K562 (cell line): ENCODE measurements around the gene TMEM117. TPM values are rescaled to one million over a fixed set of nuclear protein-coding genes. Genes with fewer than 3 reads are reported as not detected.

ENCODE experiments used
- ATAC-seq: fragments of 200-7000 bp; cut with Tn5 transposase; 3 replicates; pipeline ENCODE4 v1.9.1; 2020; ENCODE audit warnings: moderate library complexity
- BruUV-seq: library from RNA; stranded (reverse); fragments of 400-500 nt; replicated peaks from 2 replicates; lab custom pipeline; 2021; lab: Mats Ljungman, UMichigan
- CTCF ChIA-PET: fragments of 300-600 bp; formaldehyde crosslinking; extraction: SDS; loops from one replicate; lab custom pipeline; 2021; ENCODE audit warnings: low intra/inter-chr PET ratio; lab: Yijun Ruan, JAX
- POLR2A ChIA-PET: fragments of 300-600, 350-650 bp; sonication (Branson Sonifier 250); formaldehyde crosslinking; extraction: SDS; loops from one replicate; lab custom pipeline; 2021; ENCODE audit warnings: antibody characterized with exemption, inconsistent platforms; lab: Yijun Ruan, JAX
- DNase-seq, 4 experiments: peaks; one replicate each; pipeline versions ENCODE4 v3.0.0 to v3.0.0-alpha.2; 2011 to 2018; ENCODE audit warnings: low spot score in 3 of 4, mixed read lengths in 3 of 4; ENCODE audit errors: extremely low read depth in 1 of 4
- FAIRE-seq: peaks from 2 replicates; lab custom pipeline; 2011; peaks lifted over from hg19 to GRCh38; lab: Jason Lieb, UNC
- H2AFZ ChIP-seq: 2 replicates; pipeline ENCODE4 v1.6.0; 2011; ENCODE audit warnings: low read depth, low read length, control low read depth, inconsistent platforms
- H3K27ac ChIP-seq: fragments of 200-600 bp; 3 replicates; pipeline ENCODE4 v1.8.0; 2011; ENCODE audit warnings: low read depth, mild to moderate bottlenecking, control low read depth, inconsistent platforms, low read length, moderate library complexity, mixed read lengths; ENCODE audit errors: extremely low read depth
- H3K27me3 ChIP-seq, 2 experiments: fragments of 300-600 bp in 1 of 2; 2 replicates in 1 of 2; 3 replicates in 1 of 2; pipeline versions ENCODE4 v1.6.0 to v1.8.0; 2011; ENCODE audit warnings: inconsistent platforms in 2 of 2, low read length in 2 of 2, mild to moderate bottlenecking in 1 of 2, mixed read lengths in 1 of 2, moderate library complexity in 1 of 2; ENCODE audit not compliant: control insufficient read depth in 2 of 2, insufficient read depth in 2 of 2
- H3K36me3 ChIP-seq: fragments of 300-600 bp; 3 replicates; pipeline ENCODE4 v1.8.0; 2011; ENCODE audit warnings: mild to moderate bottlenecking, low read length, inconsistent platforms; ENCODE audit not compliant: control insufficient read depth, insufficient read depth
- H3K4me1 ChIP-seq, 2 experiments: fragments of 200-600 bp in 1 of 2; replicated peaks in 1 of 2; 2 replicates in 1 of 2; 3 replicates in 1 of 2; pipeline versions ENCODE4 v1.5.1 to v1.8.0; 2011; ENCODE audit warnings: inconsistent platforms in 2 of 2, low read length in 2 of 2, mild to moderate bottlenecking in 1 of 2, mixed read lengths in 1 of 2, moderate library complexity in 1 of 2; ENCODE audit not compliant: control insufficient read depth in 2 of 2, insufficient read depth in 2 of 2
- H3K4me2 ChIP-seq: 2 replicates; pipeline ENCODE4 v1.6.1; 2011; ENCODE audit warnings: low read length, control low read depth, inconsistent platforms, mixed read lengths; ENCODE audit not compliant: insufficient read depth
- H3K4me3 ChIP-seq: fragments of 200-600 bp; sonication (generic), shearing (Covaris generic); 2 replicates; pipeline ENCODE4 v1.5.1; 2016; ENCODE audit warnings: control low read depth, inconsistent platforms
- H3K79me2 ChIP-seq: fragments of 200-600 bp; 3 replicates; pipeline ENCODE4 v1.8.0; 2011; ENCODE audit warnings: low read length, inconsistent platforms; ENCODE audit not compliant: control insufficient read depth, insufficient read depth
- H3K9ac ChIP-seq, 2 experiments: 2 replicates each; pipeline versions ENCODE4 v1.6.0 to v1.6.1; 2011; ENCODE audit warnings: low read depth in 2 of 2, low read length in 2 of 2, control low read depth in 1 of 2, inconsistent platforms in 1 of 2, mild to moderate bottlenecking in 1 of 2, mixed read lengths in 1 of 2; ENCODE audit not compliant: insufficient read depth in 1 of 2
- H3K9me1 ChIP-seq: one replicate; pipeline ENCODE4 v1.6.0; 2011; ENCODE audit warnings: inconsistent platforms, mild to moderate bottlenecking, low read length, moderate library complexity; ENCODE audit not compliant: control insufficient read depth, insufficient read depth
- H3K9me3 ChIP-seq: replicated peaks from 2 replicates; pipeline ENCODE4 v1.5.1; 2011; ENCODE audit warnings: low read depth, low read length, inconsistent platforms; ENCODE audit not compliant: control insufficient read depth, insufficient read depth
- H4K20me1 ChIP-seq: replicated peaks from 2 replicates; pipeline ENCODE4 v1.6.1; 2011; ENCODE audit warnings: low read length, inconsistent platforms, mixed read lengths; ENCODE audit not compliant: control insufficient read depth, insufficient read depth
- CEBPG ChIP-seq, 3 experiments: fragments of 200-800 bp in 1 of 3; sonication (Bioruptor generic) in 1 of 3; sonication (generic) in 1 of 3; formaldehyde crosslinking in 1 of 3; IDR thresholded peaks in 2 of 3; conservative IDR thresholded peaks in 1 of 3; 2 replicates each; pipeline versions ENCODE4 v1.6.1 to v1.8.0; 2016 to 2022; ENCODE audit warnings: missing compliant biosample characterization in 2 of 3, missing genetic modification characterization in 2 of 3, mild to moderate bottlenecking in 1 of 3, missing genetic modification reagents in 1 of 3
- ELF4 ChIP-seq: fragments of 450-650 bp; formaldehyde crosslinking; IDR thresholded peaks from 2 replicates; pipeline ENCODE4 v1.4.0; 2022; ENCODE audit warnings: missing genetic modification characterization
- HLTF ChIP-seq: fragments of 450-650 bp; IDR thresholded peaks from 2 replicates; pipeline ENCODE4 v1.6.1; 2016
- LARP7 ChIP-seq: fragments of 450-650 bp; IDR thresholded peaks from 2 replicates; pipeline ENCODE4 v1.6.1; 2016
- MTA1 ChIP-seq: fragments of 450-650 bp; IDR thresholded peaks from 2 replicates; pipeline ENCODE4 v1.6.1; 2017; ENCODE audit warnings: borderline replicate concordance
- MTA2 ChIP-seq: fragments of 450-650 bp; IDR thresholded peaks from 2 replicates; pipeline ENCODE4 v1.6.1; 2016; ENCODE audit warnings: low read depth
- NFE2 ChIP-seq: IDR thresholded peaks from 2 replicates; pipeline ENCODE4 v1.6.1; 2014; ENCODE audit warnings: antibody characterized with exemption, low read depth
- NR2C2 ChIP-seq, 2 experiments: fragments of 200-800 bp in 1 of 2; sonication (Bioruptor generic) in 1 of 2; sonication (generic) in 1 of 2; formaldehyde crosslinking in 1 of 2; IDR thresholded peaks; 2 replicates each; pipeline versions ENCODE4 v1.6.1 to v1.8.0; 2016 to 2022; ENCODE audit warnings: mild to moderate bottlenecking in 1 of 2, missing compliant biosample characterization in 1 of 2, missing genetic modification characterization in 1 of 2, missing genetic modification reagents in 1 of 2
- TAL1 ChIP-seq: fragments of 450-650 bp; IDR thresholded peaks from 2 replicates; pipeline ENCODE4 v1.6.1; 2016; ENCODE audit warnings: mild to moderate bottlenecking
- UBTF ChIP-seq, 2 experiments: IDR thresholded peaks; 2 replicates each; pipeline ENCODE4 v1.6.1; 2012; ENCODE audit warnings: improper control_type of control experiment in 2 of 2, low read depth in 2 of 2, low read length in 2 of 2, borderline replicate concordance in 1 of 2
- ZC3H8 ChIP-seq: fragments of 450-650 bp; IDR thresholded peaks from 2 replicates; pipeline ENCODE4 v1.6.1; 2017
- ZNF41 ChIP-seq: fragments of 250-450 bp; sonication (Bioruptor Pico); conservative IDR thresholded peaks from 2 replicates; pipeline ENCODE4 v1.4.0; 2020; ENCODE audit warnings: mild to moderate bottlenecking
- ZNF589 ChIP-seq: fragments of 200-800 bp; sonication (Bioruptor generic); IDR thresholded peaks from 2 replicates; pipeline ENCODE4 v1.6.1; 2016; ENCODE audit warnings: low read depth, missing genetic modification characterization, missing compliant biosample characterization
- ZNF644 ChIP-seq: fragments of 200-800 bp; sonication (Bioruptor generic); IDR thresholded peaks from 2 replicates; pipeline ENCODE4 v1.6.1; 2016; ENCODE audit warnings: low read depth, missing genetic modification characterization, missing compliant biosample characterization
- WGBS: fragments of 100-300 bp; shearing (Covaris generic); methylation state at CpG from one replicate; pipeline ENCODE4 v1.1.6; 2016; ENCODE audit warnings: low coverage, mixed read lengths; ENCODE audit not compliant: insufficient coverage; ENCODE audit errors: missing lambda C conversion rate; 5-methylcytosine and 5-hydroxymethylcytosine counted together
- in situ Hi-C: fragments of 300-500 bp; cut with MboI; formaldehyde crosslinking; loops from 4 replicates; pipeline ENCODE4 v1.15.0; 2018; ENCODE audit warnings: inconsistent platforms, mixed read lengths
- intact Hi-C: fragments of 100-400 bp; cut with micrococcal nuclease; formaldehyde crosslinking; loops from 2 replicates; pipeline ENCODE4 v1.14.2; 2022
- polyA plus RNA-seq, 8 experiments: library from polyadenylated mRNA; depleted of rRNA in 4 of 8; stranded (reverse) in 5 of 8; unstranded in 3 of 8; fragments of >200 nt; fragmentation: Nextera tagmentation in 2 of 8; fragmentation: Illumina TruSeq in 1 of 8; extraction: Ambion mirVana in 2 of 8; extraction: Trizol in 1 of 8; gene quantifications; 2 replicates each; pipeline versions ENCODE4 v1.2.1 to v1.2.3, GENCODE V29; 2011 to 2014; ENCODE audit warnings: inconsistent platforms in 1 of 8, missing spikeins in 1 of 8
- total RNA-seq, 7 experiments: library from RNA; depleted of rRNA in 6 of 7; stranded (reverse); fragments of >200 nt in 6 of 7; fragmentation: Illumina TruSeq in 2 of 7; extraction: Trizol in 2 of 7; gene quantifications; 2 replicates each; pipeline versions ENCODE4 v1.2.1 to v1.2.3, GENCODE V29; 2011 to 2021; ENCODE audit warnings: low replicate concordance in 1 of 7

Gene TMEM117
- total and polyA plus RNA-seq, 9 of the 15 experiments (the other 6 are each of a cell fraction or from before 2014, with no cell fraction given): 0.31 to 2.8 (median 1.0) TPM

- TF ChIP-seq TAL1 (no peak), UBTF (IDR thresholded peaks at IDR 0.05; ENCODE audit: borderline replicate concordance in 1 of 2, low read depth in 2 of 2, low read length in 2 of 2) (no peak), NFE2 (no peak)
Measured at GRCh38 chr12:43887397-43887796, 51.5 kb downstream of the TMEM117 start (continued).

GRCh38 chr12:43891856-43892574, 56.1 kb downstream of the TMEM117 start:
- no peak overlapping the region for H3K9ac ChIP-seq
- POLR2A ChIA-PET: no interaction called here
- no peaks in the 10 kb centered on the region for H3K36me3 ChIP-seq
- WGBS: 0% methylated on average over 3 of the region's 3 CpGs
- in situ Hi-C loops: no loop called here
- no peaks in the 10 kb centered on the region for H3K27me3 ChIP-seq
- H3K27ac ChIP-seq: no peak overlapping the region
- no peaks in the 10 kb centered on the region for H3K4me1 ChIP-seq
- H3K9me3 ChIP-seq: no peaks in the 10 kb centered on the region
- DNase-seq (no peak), FAIRE-seq (no peak)
- H3K4me2 ChIP-seq: no peak overlapping the region
- intact Hi-C loops: no loop called here
- no peaks in the 10 kb centered on the region for H3K9me1 ChIP-seq
- H2AFZ ChIP-seq: no peak overlapping the region
- CTCF ChIA-PET: no interaction called here
- no TSS peak for BruUV-seq
- TF ChIP-seq CEBPG (CRISPR knock-in tag; IDR thresholded peaks at IDR 0.05) (no peak), CEBPG (tag; conservative IDR thresholded peaks at IDR 0.05 in 1 of 2, IDR thresholded peaks at IDR 0.05 in 1 of 2) (no peak), MTA1 (no peak), ZNF589 (CRISPR knock-in tag) (no peak), MTA2 (no peak), HLTF (no peak), ZNF644 (tag) (no peak), NR2C2 (CRISPR knock-in tag; IDR thresholded peaks at IDR 0.05) (no peak), NR2C2 (tag; IDR thresholded peaks at IDR 0.05) (no peak), LARP7 (no peak), ZNF41 (CRISPR knock-in tag) (no peak), ELF4 (CRISPR knock-in tag) (no peak), ZC3H8 (no peak)
- TF ChIP-seq, all 486 proteins: peak for 0
- ATAC-seq: no peak
- no peaks in the 10 kb centered on the region for H4K20me1 ChIP-seq
- H3K4me3 ChIP-seq: no peak overlapping the region
- no peaks in the 10 kb centered on the region for H3K79me2 ChIP-seq
